Measurements from ENCODE around the gene PPP2R3C. TPM values are rescaled to one million over a fixed set of nuclear protein-coding genes. Genes with fewer than 3 reads are reported as not detected.
"Not testable (repeated sequence)": the region's sequence is repeated elsewhere in the genome, so short reads cannot be mapped to it uniquely, and the experiment has no call there.

The PPP2R3C gene
- total and polyA plus RNA-seq, 2 experiments from 2014 or later, result 35.9 to 43.0 TPM

DNA sequence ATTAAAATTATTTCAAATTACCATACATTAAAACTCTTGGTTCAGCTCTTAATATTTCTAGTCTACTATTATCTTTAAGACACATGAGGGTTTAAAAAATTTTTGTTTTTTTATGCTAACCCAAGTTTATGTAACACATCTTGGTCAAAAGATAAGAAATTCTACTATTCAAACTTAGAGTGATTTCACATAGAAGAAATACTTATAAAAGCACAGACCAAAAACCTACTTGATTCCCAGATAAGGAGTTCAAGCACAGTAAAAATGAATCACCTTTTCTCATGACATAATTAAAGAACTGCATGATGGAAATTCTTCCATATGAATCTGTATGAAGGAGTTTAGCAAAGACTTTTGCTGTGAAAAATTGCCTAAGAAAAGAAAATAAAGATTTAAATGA is 13.9 kb downstream of the PPP2R3C start:
- Mint-ChIP-seq H3K9me3 (peaks cover 14% of the 10 kb centered on the region; the same call in 2 of the 3 replicates), H3K4me3 (no peak overlapping the region), H3K27ac (no peak overlapping the region), H3K4me1 (peaks cover 4% of the 10 kb centered on the region), H3K27me3 (ENCODE audit: insufficient read depth, low read depth, poor library complexity) (no peaks in the 10 kb centered on the region), H3K36me3 (ENCODE audit: low read depth) (peaks cover 54% of the 10 kb centered on the region)
- H3K4me3 ChIP-seq, result no peak overlapping the region
- H3K27me3 ChIP-seq (ENCODE audit: insufficient read depth), result no peaks in the 10 kb centered on the region
- peaks cover 34% of the 10 kb centered on the region for H3K36me3 ChIP-seq (ENCODE audit: insufficient read depth)
- no peaks in the 10 kb centered on the region for H3K9me2 ChIP-seq (ENCODE audit: insufficient read depth)
- DNase-seq (ENCODE audit: low spot score), result no peak
- H2AFZ ChIP-seq, result no peak overlapping the region
- no peak overlapping the region for H3K4me2 ChIP-seq
- no peak overlapping the region for H3K27ac ChIP-seq (ENCODE audit: low read depth)
- H3F3A ChIP-seq (replicated peaks; ENCODE audit: low read depth), result no peaks in the 10 kb centered on the region
- TF ChIP-seq EZH2phosphoT487 (IDR thresholded peaks at IDR 0.05; ENCODE audit: unreplicated experiment) (no peak), ZNF331 (CRISPR knock-in tag; IDR thresholded peaks at IDR 0.05; ENCODE audit: low read depth) (no peak), NANOG (IDR thresholded peaks at IDR 0.05; ENCODE audit: borderline replicate concordance) (no peak), EZH2 (IDR thresholded peaks at IDR 0.05; ENCODE audit: low read depth, unreplicated experiment) (no peak), CREB1 (CRISPR knock-in tag; IDR thresholded peaks at IDR 0.05; ENCODE audit: low read depth) (no peak), ZNF114 (CRISPR knock-in tag; IDR thresholded peaks at IDR 0.05) (no peak)
- TF ChIP-seq, protein P1, sequence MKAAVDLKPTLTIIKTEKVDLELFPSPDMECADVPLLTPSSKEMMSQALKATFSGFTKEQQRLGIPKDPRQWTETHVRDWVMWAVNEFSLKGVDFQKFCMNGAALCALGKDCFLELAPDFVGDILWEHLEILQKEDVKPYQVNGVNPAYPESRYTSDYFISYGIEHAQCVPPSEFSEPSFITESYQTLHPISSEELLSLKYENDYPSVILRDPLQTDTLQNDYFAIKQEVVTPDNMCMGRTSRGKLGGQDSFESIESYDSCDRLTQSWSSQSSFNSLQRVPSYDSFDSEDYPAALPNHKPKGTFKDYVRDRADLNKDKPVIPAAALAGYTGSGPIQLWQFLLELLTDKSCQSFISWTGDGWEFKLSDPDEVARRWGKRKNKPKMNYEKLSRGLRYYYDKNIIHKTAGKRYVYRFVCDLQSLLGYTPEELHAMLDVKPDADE (IDR thresholded peaks at IDR 0.05), result no peak
- TF ChIP-seq, protein P2, sequence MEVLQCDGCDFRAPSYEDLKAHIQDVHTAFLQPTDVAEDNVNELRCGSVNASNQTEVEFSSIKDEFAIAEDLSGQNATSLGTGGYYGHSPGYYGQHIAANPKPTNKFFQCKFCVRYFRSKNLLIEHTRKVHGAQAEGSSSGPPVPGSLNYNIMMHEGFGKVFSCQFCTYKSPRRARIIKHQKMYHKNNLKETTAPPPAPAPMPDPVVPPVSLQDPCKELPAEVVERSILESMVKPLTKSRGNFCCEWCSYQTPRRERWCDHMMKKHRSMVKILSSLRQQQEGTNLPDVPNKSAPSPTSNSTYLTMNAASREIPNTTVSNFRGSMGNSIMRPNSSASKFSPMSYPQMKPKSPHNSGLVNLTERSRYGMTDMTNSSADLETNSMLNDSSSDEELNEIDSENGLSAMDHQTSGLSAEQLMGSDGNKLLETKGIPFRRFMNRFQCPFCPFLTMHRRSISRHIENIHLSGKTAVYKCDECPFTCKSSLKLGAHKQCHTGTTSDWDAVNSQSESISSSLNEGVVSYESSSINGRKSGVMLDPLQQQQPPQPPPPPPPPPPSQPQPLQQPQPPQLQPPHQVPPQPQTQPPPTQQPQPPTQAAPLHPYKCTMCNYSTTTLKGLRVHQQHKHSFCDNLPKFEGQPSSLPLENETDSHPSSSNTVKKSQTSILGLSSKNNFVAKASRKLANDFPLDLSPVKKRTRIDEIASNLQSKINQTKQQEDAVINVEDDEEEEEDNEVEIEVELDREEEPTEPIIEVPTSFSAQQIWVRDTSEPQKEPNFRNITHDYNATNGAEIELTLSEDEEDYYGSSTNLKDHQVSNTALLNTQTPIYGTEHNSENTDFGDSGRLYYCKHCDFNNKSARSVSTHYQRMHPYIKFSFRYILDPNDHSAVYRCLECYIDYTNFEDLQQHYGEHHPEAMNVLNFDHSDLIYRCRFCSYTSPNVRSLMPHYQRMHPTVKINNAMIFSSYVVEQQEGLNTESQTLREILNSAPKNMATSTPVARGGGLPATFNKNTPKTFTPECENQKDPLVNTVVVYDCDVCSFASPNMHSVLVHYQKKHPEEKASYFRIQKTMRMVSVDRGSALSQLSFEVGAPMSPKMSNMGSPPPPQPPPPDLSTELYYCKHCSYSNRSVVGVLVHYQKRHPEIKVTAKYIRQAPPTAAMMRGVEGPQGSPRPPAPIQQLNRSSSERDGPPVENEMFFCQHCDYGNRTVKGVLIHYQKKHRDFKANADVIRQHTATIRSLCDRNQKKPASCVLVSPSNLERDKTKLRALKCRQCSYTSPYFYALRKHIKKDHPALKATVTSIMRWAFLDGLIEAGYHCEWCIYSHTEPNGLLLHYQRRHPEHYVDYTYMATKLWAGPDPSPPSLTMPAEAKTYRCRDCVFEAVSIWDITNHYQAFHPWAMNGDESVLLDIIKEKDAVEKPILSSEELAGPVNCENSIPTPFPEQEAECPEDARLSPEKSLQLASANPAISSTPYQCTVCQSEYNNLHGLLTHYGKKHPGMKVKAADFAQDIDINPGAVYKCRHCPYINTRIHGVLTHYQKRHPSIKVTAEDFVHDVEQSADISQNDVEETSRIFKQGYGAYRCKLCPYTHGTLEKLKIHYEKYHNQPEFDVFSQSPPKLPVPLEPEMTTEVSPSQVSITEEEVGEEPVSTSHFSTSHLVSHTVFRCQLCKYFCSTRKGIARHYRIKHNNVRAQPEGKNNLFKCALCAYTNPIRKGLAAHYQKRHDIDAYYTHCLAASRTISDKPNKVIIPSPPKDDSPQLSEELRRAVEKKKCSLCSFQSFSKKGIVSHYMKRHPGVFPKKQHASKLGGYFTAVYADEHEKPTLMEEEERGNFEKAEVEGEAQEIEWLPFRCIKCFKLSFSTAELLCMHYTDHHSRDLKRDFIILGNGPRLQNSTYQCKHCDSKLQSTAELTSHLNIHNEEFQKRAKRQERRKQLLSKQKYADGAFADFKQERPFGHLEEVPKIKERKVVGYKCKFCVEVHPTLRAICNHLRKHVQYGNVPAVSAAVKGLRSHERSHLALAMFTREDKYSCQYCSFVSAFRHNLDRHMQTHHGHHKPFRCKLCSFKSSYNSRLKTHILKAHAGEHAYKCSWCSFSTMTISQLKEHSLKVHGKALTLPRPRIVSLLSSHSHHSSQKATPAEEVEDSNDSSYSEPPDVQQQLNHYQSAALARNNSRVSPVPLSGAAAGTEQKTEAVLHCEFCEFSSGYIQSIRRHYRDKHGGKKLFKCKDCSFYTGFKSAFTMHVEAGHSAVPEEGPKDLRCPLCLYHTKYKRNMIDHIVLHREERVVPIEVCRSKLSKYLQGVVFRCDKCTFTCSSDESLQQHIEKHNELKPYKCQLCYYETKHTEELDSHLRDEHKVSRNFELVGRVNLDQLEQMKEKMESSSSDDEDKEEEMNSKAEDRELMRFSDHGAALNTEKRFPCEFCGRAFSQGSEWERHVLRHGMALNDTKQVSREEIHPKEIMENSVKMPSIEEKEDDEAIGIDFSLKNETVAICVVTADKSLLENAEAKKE (CRISPR knock-in tag; IDR thresholded peaks at IDR 0.05), result no peak
- peaks cover under 1% of the 10 kb centered on the region; the same call in 1 of the 2 replicates for H3K4me1 ChIP-seq (ENCODE audit: insufficient read depth)
- H3K79me2 ChIP-seq (replicated peaks; ENCODE audit: insufficient read depth), result 0 out of 2 replicates have a peak, but pooled peaks cover 6% of the 10 kb centered on the region
- ATAC-seq, result no peak
- no peaks in the 10 kb centered on the region for H4K20me1 ChIP-seq (replicated peaks; ENCODE audit: insufficient read depth)

DNA sequence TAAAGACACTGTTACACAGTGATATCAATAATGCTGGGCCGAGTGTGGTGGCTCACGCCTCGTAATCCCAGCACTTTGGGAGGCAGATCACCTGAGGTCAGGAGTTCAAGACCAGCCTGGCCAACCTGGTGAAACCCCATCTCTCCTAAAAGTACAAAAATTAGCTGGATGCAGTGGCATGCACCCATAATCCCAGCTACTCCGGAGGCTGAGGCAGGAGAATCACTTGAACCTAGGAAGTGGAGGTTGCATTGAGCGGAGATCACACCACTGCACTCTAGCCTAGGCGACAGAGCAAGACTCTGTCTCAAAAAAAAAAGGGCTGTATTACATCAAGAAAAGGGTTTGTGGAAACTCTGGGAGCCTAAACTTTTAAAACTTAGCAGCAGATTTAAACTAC is 27.1 kb downstream of the PPP2R3C start:
- H3K9me3 Mint-ChIP-seq; H3K4me1 Mint-ChIP-seq; H3K27me3 Mint-ChIP-seq (ENCODE audit: insufficient read depth, low read depth, poor library complexity); H3K4me3 ChIP-seq; H3K9me2 ChIP-seq (ENCODE audit: insufficient read depth); H3K4me1 ChIP-seq (ENCODE audit: insufficient read depth); H3F3A ChIP-seq (replicated peaks; ENCODE audit: low read depth); H4K20me1 ChIP-seq (replicated peaks; ENCODE audit: insufficient read depth); H3K4me3 Mint-ChIP-seq; H3K79me2 ChIP-seq (replicated peaks; ENCODE audit: insufficient read depth); H3K27ac ChIP-seq (ENCODE audit: low read depth); DNase-seq (ENCODE audit: low spot score); ATAC-seq; H2AFZ ChIP-seq; H3K27ac Mint-ChIP-seq; H3K27me3 ChIP-seq (ENCODE audit: insufficient read depth); H3K4me2 ChIP-seq: not testable (repeated sequence)
- H3K36me3 Mint-ChIP-seq (ENCODE audit: low read depth), result peaks cover 74% of the 10 kb centered on the region
- peaks cover 25% of the 10 kb centered on the region for H3K36me3 ChIP-seq (ENCODE audit: insufficient read depth)
